ENCODE results near the gene TTC12. TPM values are rescaled to one million over a fixed set of nuclear protein-coding genes. Genes with fewer than 3 reads are reported as not detected.

The TTC12 gene
- total and polyA plus RNA-seq, 2 of the 8 experiments (the other 6 are each of a cell fraction or from before 2014, with no cell fraction given): 4.7 to 9.0 TPM

GRCh38 chr11:113370634-113371033, 56.3 kb downstream of the TTC12 start (continued):
- TF ChIP-seq, protein P1, sequence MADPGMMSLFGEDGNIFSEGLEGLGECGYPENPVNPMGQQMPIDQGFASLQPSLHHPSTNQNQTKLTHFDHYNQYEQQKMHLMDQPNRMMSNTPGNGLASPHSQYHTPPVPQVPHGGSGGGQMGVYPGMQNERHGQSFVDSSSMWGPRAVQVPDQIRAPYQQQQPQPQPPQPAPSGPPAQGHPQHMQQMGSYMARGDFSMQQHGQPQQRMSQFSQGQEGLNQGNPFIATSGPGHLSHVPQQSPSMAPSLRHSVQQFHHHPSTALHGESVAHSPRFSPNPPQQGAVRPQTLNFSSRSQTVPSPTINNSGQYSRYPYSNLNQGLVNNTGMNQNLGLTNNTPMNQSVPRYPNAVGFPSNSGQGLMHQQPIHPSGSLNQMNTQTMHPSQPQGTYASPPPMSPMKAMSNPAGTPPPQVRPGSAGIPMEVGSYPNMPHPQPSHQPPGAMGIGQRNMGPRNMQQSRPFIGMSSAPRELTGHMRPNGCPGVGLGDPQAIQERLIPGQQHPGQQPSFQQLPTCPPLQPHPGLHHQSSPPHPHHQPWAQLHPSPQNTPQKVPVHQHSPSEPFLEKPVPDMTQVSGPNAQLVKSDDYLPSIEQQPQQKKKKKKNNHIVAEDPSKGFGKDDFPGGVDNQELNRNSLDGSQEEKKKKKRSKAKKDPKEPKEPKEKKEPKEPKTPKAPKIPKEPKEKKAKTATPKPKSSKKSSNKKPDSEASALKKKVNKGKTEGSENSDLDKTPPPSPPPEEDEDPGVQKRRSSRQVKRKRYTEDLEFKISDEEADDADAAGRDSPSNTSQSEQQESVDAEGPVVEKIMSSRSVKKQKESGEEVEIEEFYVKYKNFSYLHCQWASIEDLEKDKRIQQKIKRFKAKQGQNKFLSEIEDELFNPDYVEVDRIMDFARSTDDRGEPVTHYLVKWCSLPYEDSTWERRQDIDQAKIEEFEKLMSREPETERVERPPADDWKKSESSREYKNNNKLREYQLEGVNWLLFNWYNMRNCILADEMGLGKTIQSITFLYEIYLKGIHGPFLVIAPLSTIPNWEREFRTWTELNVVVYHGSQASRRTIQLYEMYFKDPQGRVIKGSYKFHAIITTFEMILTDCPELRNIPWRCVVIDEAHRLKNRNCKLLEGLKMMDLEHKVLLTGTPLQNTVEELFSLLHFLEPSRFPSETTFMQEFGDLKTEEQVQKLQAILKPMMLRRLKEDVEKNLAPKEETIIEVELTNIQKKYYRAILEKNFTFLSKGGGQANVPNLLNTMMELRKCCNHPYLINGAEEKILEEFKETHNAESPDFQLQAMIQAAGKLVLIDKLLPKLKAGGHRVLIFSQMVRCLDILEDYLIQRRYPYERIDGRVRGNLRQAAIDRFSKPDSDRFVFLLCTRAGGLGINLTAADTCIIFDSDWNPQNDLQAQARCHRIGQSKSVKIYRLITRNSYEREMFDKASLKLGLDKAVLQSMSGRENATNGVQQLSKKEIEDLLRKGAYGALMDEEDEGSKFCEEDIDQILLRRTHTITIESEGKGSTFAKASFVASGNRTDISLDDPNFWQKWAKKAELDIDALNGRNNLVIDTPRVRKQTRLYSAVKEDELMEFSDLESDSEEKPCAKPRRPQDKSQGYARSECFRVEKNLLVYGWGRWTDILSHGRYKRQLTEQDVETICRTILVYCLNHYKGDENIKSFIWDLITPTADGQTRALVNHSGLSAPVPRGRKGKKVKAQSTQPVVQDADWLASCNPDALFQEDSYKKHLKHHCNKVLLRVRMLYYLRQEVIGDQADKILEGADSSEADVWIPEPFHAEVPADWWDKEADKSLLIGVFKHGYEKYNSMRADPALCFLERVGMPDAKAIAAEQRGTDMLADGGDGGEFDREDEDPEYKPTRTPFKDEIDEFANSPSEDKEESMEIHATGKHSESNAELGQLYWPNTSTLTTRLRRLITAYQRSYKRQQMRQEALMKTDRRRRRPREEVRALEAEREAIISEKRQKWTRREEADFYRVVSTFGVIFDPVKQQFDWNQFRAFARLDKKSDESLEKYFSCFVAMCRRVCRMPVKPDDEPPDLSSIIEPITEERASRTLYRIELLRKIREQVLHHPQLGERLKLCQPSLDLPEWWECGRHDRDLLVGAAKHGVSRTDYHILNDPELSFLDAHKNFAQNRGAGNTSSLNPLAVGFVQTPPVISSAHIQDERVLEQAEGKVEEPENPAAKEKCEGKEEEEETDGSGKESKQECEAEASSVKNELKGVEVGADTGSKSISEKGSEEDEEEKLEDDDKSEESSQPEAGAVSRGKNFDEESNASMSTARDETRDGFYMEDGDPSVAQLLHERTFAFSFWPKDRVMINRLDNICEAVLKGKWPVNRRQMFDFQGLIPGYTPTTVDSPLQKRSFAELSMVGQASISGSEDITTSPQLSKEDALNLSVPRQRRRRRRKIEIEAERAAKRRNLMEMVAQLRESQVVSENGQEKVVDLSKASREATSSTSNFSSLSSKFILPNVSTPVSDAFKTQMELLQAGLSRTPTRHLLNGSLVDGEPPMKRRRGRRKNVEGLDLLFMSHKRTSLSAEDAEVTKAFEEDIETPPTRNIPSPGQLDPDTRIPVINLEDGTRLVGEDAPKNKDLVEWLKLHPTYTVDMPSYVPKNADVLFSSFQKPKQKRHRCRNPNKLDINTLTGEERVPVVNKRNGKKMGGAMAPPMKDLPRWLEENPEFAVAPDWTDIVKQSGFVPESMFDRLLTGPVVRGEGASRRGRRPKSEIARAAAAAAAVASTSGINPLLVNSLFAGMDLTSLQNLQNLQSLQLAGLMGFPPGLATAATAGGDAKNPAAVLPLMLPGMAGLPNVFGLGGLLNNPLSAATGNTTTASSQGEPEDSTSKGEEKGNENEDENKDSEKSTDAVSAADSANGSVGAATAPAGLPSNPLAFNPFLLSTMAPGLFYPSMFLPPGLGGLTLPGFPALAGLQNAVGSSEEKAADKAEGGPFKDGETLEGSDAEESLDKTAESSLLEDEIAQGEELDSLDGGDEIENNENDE (IDR thresholded peaks at IDR 0.05; ENCODE audit: insufficient replicate concordance, low read length): no peak
- TF ChIP-seq TBP (IDR thresholded peaks at IDR 0.05; ENCODE audit: low read depth, low read length) (no peak), SUZ12 (IDR thresholded peaks at IDR 0.05; ENCODE audit: low read length) (no peak), SAP30 (IDR thresholded peaks at IDR 0.05; ENCODE audit: insufficient read depth, insufficient replicate concordance, low read length) (no peak), KDM4A (IDR thresholded peaks at IDR 0.05; ENCODE audit: low read depth, low read length, severe bottlenecking) (no peak), ATF2 (IDR thresholded peaks at IDR 0.05; ENCODE audit: low read length) (no peak), YY1 (IDR thresholded peaks at IDR 0.05; ENCODE audit: low read depth, low read length) (no peak), POLR2A (IDR thresholded peaks at IDR 0.05; ENCODE audit: control extremely low read depth in 1 of 2, low read depth in 2 of 2, low read length in 2 of 2) (no peak), KDM5A (IDR thresholded peaks at IDR 0.05; ENCODE audit: low read length) (no peak)
